ENCODE results near the gene SYT7. TPM values are rescaled to one million over a fixed set of nuclear protein-coding genes. Genes with fewer than 3 reads are reported as not detected.

Gene SYT7
- total and polyA plus RNA-seq, 2 of the 4 experiments (the other 2 are of a cell fraction): under 0.01 to 0.19 TPM

DNA sequence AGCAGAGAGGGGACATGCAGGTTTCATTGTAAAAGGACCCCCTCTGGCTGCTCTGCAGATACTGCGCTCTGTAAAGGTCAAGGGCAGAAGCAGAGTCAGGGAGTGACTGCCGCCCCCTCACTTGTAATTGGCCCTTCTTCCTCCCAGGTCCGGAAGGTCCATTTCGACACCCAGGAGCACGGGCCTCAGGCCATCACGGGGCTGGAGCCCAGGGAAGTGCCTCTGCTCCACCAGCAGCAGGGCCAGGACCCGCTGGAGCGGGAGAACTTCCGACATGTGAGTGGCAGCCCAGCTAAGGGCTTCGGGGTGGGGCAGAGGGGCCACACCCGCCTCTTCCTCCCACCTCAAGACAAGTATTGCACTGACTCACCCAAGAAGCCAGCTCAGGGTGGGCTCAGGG, 96.3 kb downstream of the SYT7 start:
- Histone ChIP-seq H3K4me1 (ENCODE audit: control insufficient read depth, insufficient read depth, low read length) (peaks cover 11% of the 10 kb centered on the region), H3K27ac (ENCODE audit: insufficient read depth, low read length) (no peak overlapping the region), H3K36me3 (ENCODE audit: control insufficient read depth, insufficient read depth, low read length) (no peaks in the 10 kb centered on the region), H3K23ac (ENCODE audit: low read depth, low read length) (no peak overlapping the region), H2BK15ac (ENCODE audit: low read depth, low read length) (no peak overlapping the region), H3K4ac (ENCODE audit: low read depth, low read length) (no peak overlapping the region), H3K9me1 (ENCODE audit: insufficient read depth, low read length) (no peaks in the 10 kb centered on the region), H3K27me3 (ENCODE audit: control insufficient read depth, insufficient read depth, low read length) (peaks cover 19% of the 10 kb centered on the region; the same call in 1 of the 2 replicates), H3K56ac (ENCODE audit: extremely low read depth, insufficient read depth, low read length) (no peak overlapping the region), H2AK9ac (replicated peaks; ENCODE audit: low read depth, low read length, poor library complexity) (no peak overlapping the region), H2BK20ac (ENCODE audit: low read depth, low read length) (no peak overlapping the region), H4K5ac (ENCODE audit: low read depth, low read length) (no peak overlapping the region), H2AFZ (replicated peaks; ENCODE audit: low read length, poor library complexity) (no peak overlapping the region), H2BK120ac (ENCODE audit: low read depth, low read length) (no peak overlapping the region), H2AK5ac (ENCODE audit: low read depth, low read length) (no peak overlapping the region), H3K79me1 (ENCODE audit: low read depth in 1 of 2, low read length in 2 of 2) (no peaks in the 10 kb centered on the region), H3K4me2 (ENCODE audit: low read depth, low read length) (no peak overlapping the region), H3K9ac (ENCODE audit: low read depth, low read length) (no peak overlapping the region), H4K8ac (ENCODE audit: low read depth in 2 of 2, low read length in 2 of 2) (no peak overlapping the region), H3K14ac (replicated peaks; ENCODE audit: low read depth, low read length) (no peak overlapping the region), H4K20me1 (ENCODE audit: insufficient read depth, low read length) (no peaks in the 10 kb centered on the region), H3K18ac (ENCODE audit: low read depth, low read length) (no peak overlapping the region), H3K4me3 (ENCODE audit: insufficient read depth, low read depth, low read length) (no peak overlapping the region), H3K9me3 (ENCODE audit: control insufficient read depth, insufficient read depth, low read length) (no peaks in the 10 kb centered on the region), H4K91ac (ENCODE audit: insufficient read depth, low read depth, low read length) (no peak overlapping the region), H2BK5ac (ENCODE audit: low read depth, low read length, poor library complexity, severe bottlenecking) (no peak overlapping the region)
- BruUV-seq (replicated peaks): no TSS peak
- intact Hi-C loops (cut with micrococcal nuclease) (no loop called here), in situ Hi-C loops (cut with MboI; ENCODE audit: low sequenced_read_pairs) (no loop called here), dilution Hi-C loops (cut with HindIII; ENCODE audit: low sequenced_read_pairs, unreplicated experiment) (no loop called here)
- 72% methylated on average over 2 of the region's 11 CpGs; no CpG with 5 or more reads in 1 of the 2 experiments for WGBS, 2 experiments (ENCODE audit: extremely low coverage in 2 of 2, insufficient read length in 1 of 2)
- TF ChIP-seq MAFK (IDR thresholded peaks at IDR 0.05; ENCODE audit: low read depth, low read length) (no peak), NFE2L2 (IDR thresholded peaks at IDR 0.05; ENCODE audit: low read depth, low read length) (no peak), MAZ (IDR thresholded peaks at IDR 0.05; ENCODE audit: borderline replicate concordance, low read depth, low read length) (no peak), CHD1 (IDR thresholded peaks at IDR 0.05; ENCODE audit: low read depth, low read length) (no peak), USF2 (IDR thresholded peaks at IDR 0.05; ENCODE audit: low read depth, low read length) (no peak), RCOR1 (IDR thresholded peaks at IDR 0.05; ENCODE audit: insufficient replicate concordance, low read length) (no peak)
- TF ChIP-seq, protein P1, sequence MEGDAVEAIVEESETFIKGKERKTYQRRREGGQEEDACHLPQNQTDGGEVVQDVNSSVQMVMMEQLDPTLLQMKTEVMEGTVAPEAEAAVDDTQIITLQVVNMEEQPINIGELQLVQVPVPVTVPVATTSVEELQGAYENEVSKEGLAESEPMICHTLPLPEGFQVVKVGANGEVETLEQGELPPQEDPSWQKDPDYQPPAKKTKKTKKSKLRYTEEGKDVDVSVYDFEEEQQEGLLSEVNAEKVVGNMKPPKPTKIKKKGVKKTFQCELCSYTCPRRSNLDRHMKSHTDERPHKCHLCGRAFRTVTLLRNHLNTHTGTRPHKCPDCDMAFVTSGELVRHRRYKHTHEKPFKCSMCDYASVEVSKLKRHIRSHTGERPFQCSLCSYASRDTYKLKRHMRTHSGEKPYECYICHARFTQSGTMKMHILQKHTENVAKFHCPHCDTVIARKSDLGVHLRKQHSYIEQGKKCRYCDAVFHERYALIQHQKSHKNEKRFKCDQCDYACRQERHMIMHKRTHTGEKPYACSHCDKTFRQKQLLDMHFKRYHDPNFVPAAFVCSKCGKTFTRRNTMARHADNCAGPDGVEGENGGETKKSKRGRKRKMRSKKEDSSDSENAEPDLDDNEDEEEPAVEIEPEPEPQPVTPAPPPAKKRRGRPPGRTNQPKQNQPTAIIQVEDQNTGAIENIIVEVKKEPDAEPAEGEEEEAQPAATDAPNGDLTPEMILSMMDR (conservative IDR thresholded peaks at IDR 0.05; ENCODE audit: low read depth, low read length): no peak
- CTCF ChIA-PET: interaction anchor here (0.8 kb wide), 1 partner anchor 33 kb away, joined by 3 read pairs; no protein-coding TSS in a partner anchor
- DNase-seq (no peak), ATAC-seq (ENCODE audit: low read depth) (no peak)
- POLR2A ChIA-PET (ENCODE audit: unreplicated experiment): no interaction called here

Data from IMR-90 (cell line).